H9 (cell line): ENCODE measurements around the gene KIAA0753. TPM values are rescaled to one million over a fixed set of nuclear protein-coding genes. Genes with fewer than 3 reads are reported as not detected.

Experiments used
- DNase-seq: peaks from one replicate; pipeline ENCODE4 v3.0.0-alpha.2; 2017
- H2AFZ ChIP-seq: one replicate; pipeline ENCODE4 v1.6.1; 2013; ENCODE audit warnings: mild to moderate bottlenecking, low read length, control low read depth, moderate library complexity
- H2AK5ac ChIP-seq: 2 replicates; pipeline ENCODE4 v1.6.1; 2013; ENCODE audit warnings: low read length, control low read depth, mixed read lengths; ENCODE audit not compliant: insufficient read length
- H2BK120ac ChIP-seq: one replicate; pipeline ENCODE4 v1.6.1; 2013; ENCODE audit warnings: low read depth, mild to moderate bottlenecking, low read length, control low read depth, inconsistent platforms; ENCODE audit not compliant: poor library complexity, severe bottlenecking
- H2BK12ac ChIP-seq: 2 replicates; pipeline ENCODE4 v1.6.1; 2013; ENCODE audit warnings: low read length, control low read depth, mixed read lengths, low read depth; ENCODE audit not compliant: insufficient read length
- H2BK15ac ChIP-seq: 2 replicates; pipeline ENCODE4 v1.6.1; 2013; ENCODE audit warnings: low read depth, low read length, control low read depth
- H2BK20ac ChIP-seq: one replicate; pipeline ENCODE4 v1.6.1; 2013; ENCODE audit warnings: low read depth, mild to moderate bottlenecking, low read length, control low read depth, inconsistent platforms; ENCODE audit not compliant: poor library complexity, severe bottlenecking
- H2BK5ac ChIP-seq: 2 replicates; pipeline ENCODE4 v1.6.1; 2013; ENCODE audit warnings: low read length, control low read depth, mixed read lengths; ENCODE audit not compliant: insufficient read length
- H3K14ac ChIP-seq: 2 replicates; pipeline ENCODE4 v1.6.1; 2013; ENCODE audit warnings: low read length, control low read depth; ENCODE audit not compliant: insufficient read depth
- H3K18ac ChIP-seq: 2 replicates; pipeline ENCODE4 v1.6.1; 2013; ENCODE audit warnings: low read depth, mild to moderate bottlenecking, mixed read lengths, low read length, control low read depth; ENCODE audit not compliant: insufficient read length
- H3K23ac ChIP-seq: 2 replicates; pipeline ENCODE4 v1.6.1; 2013; ENCODE audit warnings: low read length, control low read depth, mixed read lengths, low read depth; ENCODE audit not compliant: insufficient read length
- H3K23me2 ChIP-seq: 2 replicates; pipeline ENCODE4 v1.6.1; 2013; ENCODE audit warnings: low read depth, mild to moderate bottlenecking, mixed read lengths, low read length, control low read depth; ENCODE audit not compliant: insufficient read length, poor library complexity, severe bottlenecking
- H3K27ac ChIP-seq: 2 replicates; pipeline ENCODE4 v1.5.1; 2013; ENCODE audit warnings: low read length, control low read depth, mixed read lengths, low read depth; ENCODE audit not compliant: insufficient read length
- H3K27me3 ChIP-seq: 2 replicates; pipeline ENCODE4 v1.6.1; 2013; ENCODE audit warnings: low read length, control low read depth, inconsistent platforms; ENCODE audit not compliant: insufficient read depth
- H3K4ac ChIP-seq: 2 replicates; pipeline ENCODE4 v1.6.1; 2013; ENCODE audit warnings: low read depth, mild to moderate bottlenecking, control low read depth, inconsistent platforms, low read length, moderate library complexity
- H3K4me1 ChIP-seq: 2 replicates; pipeline ENCODE4 v1.6.1; 2013; ENCODE audit warnings: low read length, control low read depth, inconsistent platforms; ENCODE audit not compliant: insufficient read depth
- H3K4me2 ChIP-seq: 2 replicates; pipeline ENCODE4 v1.6.1; 2013; ENCODE audit warnings: low read length, control low read depth, mixed read lengths; ENCODE audit not compliant: insufficient read length, insufficient read depth
- H3K56ac ChIP-seq: 2 replicates; pipeline ENCODE4 v1.6.1; 2013; ENCODE audit warnings: low read depth, mild to moderate bottlenecking, mixed read lengths, low read length, control low read depth; ENCODE audit not compliant: insufficient read length
- H3K79me1 ChIP-seq: 2 replicates; pipeline ENCODE4 v1.6.1; 2013; ENCODE audit warnings: low read depth, mild to moderate bottlenecking, moderate library complexity, low read length, control low read depth, inconsistent platforms; ENCODE audit not compliant: insufficient read depth, poor library complexity, severe bottlenecking
- H3K79me2 ChIP-seq: 2 replicates; pipeline ENCODE4 v1.6.1; 2013; ENCODE audit warnings: low read length, control low read depth, inconsistent platforms; ENCODE audit not compliant: insufficient read depth
- H3K9ac ChIP-seq: 2 replicates; pipeline ENCODE4 v1.6.1; 2013; ENCODE audit warnings: low read length, control low read depth, mixed read lengths; ENCODE audit not compliant: insufficient read length; ENCODE audit errors: extremely low read depth
- H3K9me3 ChIP-seq: one replicate; pipeline ENCODE4 v1.6.1; 2013; ENCODE audit warnings: low read depth, low read length, inconsistent platforms; ENCODE audit not compliant: control insufficient read depth
- H3T11ph ChIP-seq: one replicate; pipeline ENCODE4 v1.6.1; 2013; ENCODE audit warnings: mild to moderate bottlenecking, low read length, control low read depth, inconsistent platforms
- H4K20me1 ChIP-seq: one replicate; pipeline ENCODE4 v1.6.1; 2013; ENCODE audit not compliant: control insufficient read depth, insufficient read length, insufficient read depth
- H4K5ac ChIP-seq: 2 replicates; pipeline ENCODE4 v1.6.1; 2013; ENCODE audit warnings: low read depth, mild to moderate bottlenecking, mixed read lengths, low read length, control low read depth; ENCODE audit not compliant: insufficient read length
- H4K8ac ChIP-seq: replicated peaks from 2 replicates; pipeline ENCODE4 v1.6.1; 2013; ENCODE audit warnings: low read length, control low read depth, mixed read lengths, low read depth; ENCODE audit not compliant: insufficient read length
- H4K91ac ChIP-seq: 2 replicates; pipeline ENCODE4 v1.6.1; 2013; ENCODE audit warnings: low read depth, mild to moderate bottlenecking, moderate library complexity, mixed read lengths, low read length, control low read depth; ENCODE audit not compliant: insufficient read length
- H3K27ac Mint-ChIP-seq, 3 experiments: 2 replicates in 2 of 3; 3 replicates in 1 of 3; pipeline ENCODE4 v1.8.0; 2020 to 2021; ENCODE audit warnings: mixed read lengths in 3 of 3, mild to moderate bottlenecking in 1 of 3, moderate library complexity in 1 of 3
- H3K27me3 Mint-ChIP-seq: 2 replicates; pipeline ENCODE4 v1.8.0; 2021; ENCODE audit warnings: low read depth, mild to moderate bottlenecking, moderate library complexity, mixed read lengths
- H3K36me3 Mint-ChIP-seq, 3 experiments: 2 replicates in 2 of 3; 3 replicates in 1 of 3; pipeline ENCODE4 v1.8.0; 2020 to 2021; ENCODE audit warnings: low read depth in 3 of 3, mixed read lengths in 3 of 3; ENCODE audit not compliant: insufficient read depth in 1 of 3
- H3K4me1 Mint-ChIP-seq, 2 experiments: 2 replicates each; pipeline ENCODE4 v1.8.0; 2020; ENCODE audit warnings: mixed read lengths in 2 of 2
- H3K4me3 Mint-ChIP-seq, 2 experiments: 2 replicates in 1 of 2; 3 replicates in 1 of 2; pipeline ENCODE4 v1.8.0; 2020 to 2021; ENCODE audit warnings: mild to moderate bottlenecking in 2 of 2, mixed read lengths in 2 of 2, moderate library complexity in 1 of 2
- H3K9me3 Mint-ChIP-seq, 2 experiments: 2 replicates in 1 of 2; 3 replicates in 1 of 2; pipeline ENCODE4 v1.8.0; 2020; ENCODE audit warnings: mild to moderate bottlenecking in 2 of 2, mixed read lengths in 2 of 2, moderate library complexity in 1 of 2
- CTCF ChIP-seq: fragments of 200-600 bp; sonication (generic); conservative IDR thresholded peaks from 3 replicates; pipeline ENCODE4 v1.8.0; 2021; ENCODE audit warnings: antibody characterized with exemption, mild to moderate bottlenecking
- WGBS: extraction: QIAGEN DNeasy Blood & Tissue Kit; methylation state at CpG from one replicate; pipeline ENCODE4 v1.1.7; 2013; ENCODE audit warnings: missing lambda C conversion rate, low lambda C conversion rate, mixed read lengths; ENCODE audit not compliant: insufficient read length; ENCODE audit errors: extremely low coverage; 5-methylcytosine and 5-hydroxymethylcytosine counted together
- total RNA-seq: library from RNA; stranded (reverse); gene quantifications from 2 replicates; pipeline ENCODE4 v1.2.1, GENCODE V29; 2021

Gene KIAA0753
- total RNA-seq, 1 experiment from 2014 or later: 37.2 TPM

GRCh38 chr17:6675201-6675825 is 34.8 kb upstream of the KIAA0753 start:
- H3K9me3 Mint-ChIP-seq: no peaks in the 10 kb centered on the region
- no peaks in the 10 kb centered on the region for H3K79me2 ChIP-seq
- H2AFZ ChIP-seq: no peak overlapping the region
- H3K4me1 ChIP-seq: no peaks in the 10 kb centered on the region
- no peak overlapping the region for H3K23ac ChIP-seq
- H3K27me3 Mint-ChIP-seq: peaks cover 2% of the 10 kb centered on the region; the same call in 1 of the 2 replicates
- no peaks in the 10 kb centered on the region for H3K79me1 ChIP-seq
- no peak overlapping the region for H3K4me2 ChIP-seq
- H3K9ac ChIP-seq: no peak overlapping the region
- DNase-seq: no peak
- TF ChIP-seq CTCF: no peak
- H2BK5ac ChIP-seq: no peak overlapping the region
- no peak overlapping the region for H3K4me3 Mint-ChIP-seq
- H3K23me2 ChIP-seq: no peaks in the 10 kb centered on the region
- no peak overlapping the region for H3K4ac ChIP-seq
- H2BK20ac ChIP-seq: no peak overlapping the region
- no peak overlapping the region for H3T11ph ChIP-seq
- H4K5ac ChIP-seq: no peak overlapping the region
- WGBS: no CpG with 5 or more reads among the region's 11 CpGs
- no peak overlapping the region for H2BK12ac ChIP-seq
- H2AK5ac ChIP-seq: no peak overlapping the region
- no peak overlapping the region for H3K27ac Mint-ChIP-seq
- H3K36me3 Mint-ChIP-seq: no peaks in the 10 kb centered on the region; a peak in 1 of 7 replicates
- no peak overlapping the region for H4K8ac ChIP-seq
- H3K18ac ChIP-seq: no peak overlapping the region
- H3K27me3 ChIP-seq: no peaks in the 10 kb centered on the region; the same call in 1 of the 2 replicates
- no peak overlapping the region for H4K91ac ChIP-seq
- H3K9me3 ChIP-seq: no peaks in the 10 kb centered on the region
- H3K14ac ChIP-seq: no peak overlapping the region
- H4K20me1 ChIP-seq: no peaks in the 10 kb centered on the region
- no peak overlapping the region for H3K27ac ChIP-seq
- no peak overlapping the region for H2BK15ac ChIP-seq
- H3K56ac ChIP-seq: no peak overlapping the region
- H2BK120ac ChIP-seq: no peak overlapping the region
- H3K4me1 Mint-ChIP-seq: peaks cover 2 to 5% of the 10 kb centered on the region in 2 experiments; a peak in 2 of 4 replicates
